Measurements from ENCODE around the gene STXBP1. TPM values are rescaled to one million over a fixed set of nuclear protein-coding genes. Genes with fewer than 3 reads are reported as not detected.
"Not testable (repeated sequence)": the region's sequence is repeated elsewhere in the genome, so short reads cannot be mapped to it uniquely, and the experiment has no call there.

STXBP1 gene
- polyA plus RNA-seq, 2 of the 4 experiments (the other 2 are of a cell fraction): 13.3 to 22.6 TPM

DNA sequence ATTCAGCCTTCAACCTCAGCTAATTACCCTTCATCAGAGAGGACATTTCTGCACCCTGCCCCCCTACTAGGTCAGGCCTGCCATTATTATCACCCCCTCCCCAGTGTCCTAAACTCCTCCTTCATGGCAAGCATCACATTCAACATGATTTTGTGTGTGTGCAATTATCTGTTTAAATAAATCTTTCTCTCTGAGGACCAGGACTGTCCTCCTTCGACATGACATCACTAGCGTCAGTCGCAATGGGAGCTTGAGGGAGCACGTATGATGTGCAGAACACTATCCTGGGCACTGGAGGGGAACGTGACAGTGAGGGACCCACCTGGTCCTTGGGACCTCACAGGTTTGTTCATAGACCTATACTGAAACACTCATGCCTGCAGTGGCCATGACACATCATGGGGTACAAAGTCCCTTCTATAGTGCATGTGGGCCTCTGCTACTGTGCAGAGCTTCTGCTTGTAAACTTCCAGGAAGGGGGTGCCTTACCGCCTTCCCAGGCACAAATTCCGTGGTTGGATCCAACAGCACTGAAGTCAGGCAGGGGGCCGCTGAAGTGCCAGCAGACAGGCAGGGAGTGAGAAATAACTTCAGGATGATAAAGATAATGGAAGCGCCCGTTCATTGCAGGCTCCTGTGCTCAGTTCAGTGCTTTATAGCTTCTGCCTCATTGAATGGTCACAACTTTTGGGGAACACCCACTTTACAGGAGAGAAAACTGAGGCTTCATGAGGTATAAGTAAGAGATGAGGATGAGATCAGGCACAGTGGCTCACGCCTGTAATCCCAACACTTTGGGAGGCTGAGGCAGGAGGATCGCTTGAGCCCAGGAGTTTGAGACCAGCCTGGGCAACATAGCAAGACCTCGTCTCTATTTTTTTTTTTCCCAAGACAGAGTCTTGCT, 36.0 kb upstream of the STXBP1 start:
- no peak for ATAC-seq
- H3K9me3 ChIP-seq: no peaks in the 10 kb centered on the region
- H3K4me3 ChIP-seq: no peak overlapping the region
- WGBS (ENCODE audit: missing lambda C conversion rate): 79% methylated on average over 13 of the region's 13 CpGs
- H3K4me1 ChIP-seq: peaks cover 94% of the 10 kb centered on the region
- FAIRE-seq: no peak
- peak overlapping the region; percentile 99 for H3K4me2 ChIP-seq
- CTCF ChIA-PET: interaction anchor here (0.9 to 32.4 kb wide), 10 partner anchors 8 to 159 kb away, joined by 3 to 821 read pairs (median 4); partner anchors contain the start of gene TOR2A
- DNase-seq (ENCODE audit: low read depth in 1 of 2, low spot score in 1 of 2): peak in 1 of 2 experiments; percentile 53
- no peak for TF ChIP-seq FOSL2 (IDR thresholded peaks at IDR 0.05)
- peak; percentile 45; the same call in 1 of the 2 replicates for TF ChIP-seq FOSL2 (CRISPR knock-in tag; IDR thresholded peaks at IDR 0.05)
- TF ChIP-seq JUN (IDR thresholded peaks at IDR 0.05): no peak
- no peak for TF ChIP-seq CHD4 (IDR thresholded peaks at IDR 0.05; ENCODE audit: borderline replicate concordance)
- TF ChIP-seq KDM1A (IDR thresholded peaks at IDR 0.05; ENCODE audit: low read depth): 0 out of 2 replicates have a peak, but pooled peaks have one; percentile 34
- POLR2A ChIA-PET: interaction anchor here (1.2 to 3.2 kb wide), 3 partner anchors 14 to 125 kb away, joined by 3 to 19 read pairs (median 4); partner anchors contain the start of gene LRSAM1
- peak overlapping the region; percentile 92 to 100 for H3K27ac ChIP-seq

DNA sequence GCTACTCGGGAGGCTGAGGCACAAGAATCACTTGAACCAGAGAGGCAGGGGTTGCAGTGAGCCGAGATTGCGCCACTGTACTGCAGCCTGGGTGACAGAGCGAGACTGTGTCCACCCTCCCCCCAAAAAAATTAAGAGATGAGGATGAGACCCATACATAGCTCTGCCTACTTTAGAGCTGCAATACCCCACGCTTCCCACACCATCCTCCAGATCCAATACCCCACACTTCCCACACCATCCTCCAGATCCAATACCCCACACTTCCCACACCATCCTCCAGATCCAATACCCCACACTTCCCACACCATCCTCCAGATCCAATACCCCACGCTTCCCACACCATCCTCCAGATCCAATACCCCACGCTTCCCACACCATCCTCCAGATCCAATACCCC, 34.9 kb upstream of the STXBP1 start:
- POLR2A ChIA-PET: interaction anchor here (1.6 to 3.2 kb wide), 2 partner anchors 11 to 16 kb away, joined by 7 to 19 read pairs; no protein-coding TSS in a partner anchor

DNA sequence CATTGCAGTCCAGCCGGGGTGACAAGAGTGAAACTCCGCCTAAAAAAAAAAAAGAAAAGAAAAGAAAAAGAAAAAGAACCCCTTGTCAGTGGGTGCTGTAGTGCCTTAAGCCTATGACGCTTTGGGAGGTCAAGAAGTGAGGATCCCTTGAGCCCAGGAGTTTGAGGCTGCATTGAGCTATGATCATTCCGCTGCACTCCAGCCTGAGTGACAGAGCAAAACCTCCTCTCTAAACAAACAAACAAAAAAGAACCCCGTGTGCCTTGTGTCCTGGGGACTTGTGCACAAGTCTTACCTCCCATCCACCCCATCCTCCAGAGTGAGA, 33.5 kb upstream of the STXBP1 start:
- Histone ChIP-seq H3K27ac (peak overlapping the region; percentile 92 to 100), H3K4me2 (peak overlapping the region; percentile 99), H3K9me3 (peaks cover 8% of the 10 kb centered on the region; the same call in 2 of the 3 replicates), H3K4me3 (peak overlapping the region; percentile 52), H3K4me1 (peaks cover 70% of the 10 kb centered on the region)
- WGBS (ENCODE audit: missing lambda C conversion rate): 24% methylated on average over 5 of the region's 5 CpGs
- TF ChIP-seq, protein P1, sequence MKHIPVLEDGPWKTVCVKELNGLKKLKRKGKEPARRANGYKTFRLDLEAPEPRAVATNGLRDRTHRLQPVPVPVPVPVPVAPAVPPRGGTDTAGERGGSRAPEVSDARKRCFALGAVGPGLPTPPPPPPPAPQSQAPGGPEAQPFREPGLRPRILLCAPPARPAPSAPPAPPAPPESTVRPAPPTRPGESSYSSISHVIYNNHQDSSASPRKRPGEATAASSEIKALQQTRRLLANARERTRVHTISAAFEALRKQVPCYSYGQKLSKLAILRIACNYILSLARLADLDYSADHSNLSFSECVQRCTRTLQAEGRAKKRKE (CRISPR knock-in tag; IDR thresholded peaks at IDR 0.05; ENCODE audit: low read depth): 0 out of 2 replicates have a peak, but pooled peaks have one; percentile 15
- no peak for TF ChIP-seq EP300 (IDR thresholded peaks at IDR 0.05)
- POLR2A ChIA-PET: interaction anchor here (0.6 to 3.2 kb wide), 11 partner anchors 9 to 297 kb away, joined by 3 to 20 read pairs (median 3); partner anchors contain the start of genes LRSAM1 and RPL12
- FAIRE-seq: no peak
- DNase-seq (ENCODE audit: low read depth in 1 of 2, low spot score in 1 of 2): no peak
- ATAC-seq: peak in 1 of 2 experiments; percentile 41; a peak in 3 of 6 replicates
- CTCF ChIA-PET: interaction anchor here (0.6 to 32.4 kb wide), 21 partner anchors 8 to 182 kb away, joined by 3 to 821 read pairs (median 4); partner anchors contain the start of genes STXBP1 and TOR2A

More for the DNA sequence above, 34.9 kb upstream of the STXBP1 start:
- H3K4me1 ChIP-seq: peaks cover 84% of the 10 kb centered on the region
- FAIRE-seq; H3K9me3 ChIP-seq; H3K4me3 ChIP-seq; DNase-seq (ENCODE audit: low read depth in 1 of 2, low spot score in 1 of 2); ATAC-seq: not testable (repeated sequence)
- peak overlapping the region; percentile 92 to 100; a peak in 5 of 6 replicates for H3K27ac ChIP-seq
- H3K4me2 ChIP-seq: peak overlapping the region; percentile 99; the same call in 2 of the 3 replicates
- 97% methylated on average over 6 of the region's 7 CpGs for WGBS (ENCODE audit: missing lambda C conversion rate)
- CTCF ChIA-PET: interaction anchor here (0.7 to 32.4 kb wide), 7 partner anchors 9 to 158 kb away, joined by 3 to 821 read pairs (median 5); partner anchors contain the start of gene TOR2A

DNA sequence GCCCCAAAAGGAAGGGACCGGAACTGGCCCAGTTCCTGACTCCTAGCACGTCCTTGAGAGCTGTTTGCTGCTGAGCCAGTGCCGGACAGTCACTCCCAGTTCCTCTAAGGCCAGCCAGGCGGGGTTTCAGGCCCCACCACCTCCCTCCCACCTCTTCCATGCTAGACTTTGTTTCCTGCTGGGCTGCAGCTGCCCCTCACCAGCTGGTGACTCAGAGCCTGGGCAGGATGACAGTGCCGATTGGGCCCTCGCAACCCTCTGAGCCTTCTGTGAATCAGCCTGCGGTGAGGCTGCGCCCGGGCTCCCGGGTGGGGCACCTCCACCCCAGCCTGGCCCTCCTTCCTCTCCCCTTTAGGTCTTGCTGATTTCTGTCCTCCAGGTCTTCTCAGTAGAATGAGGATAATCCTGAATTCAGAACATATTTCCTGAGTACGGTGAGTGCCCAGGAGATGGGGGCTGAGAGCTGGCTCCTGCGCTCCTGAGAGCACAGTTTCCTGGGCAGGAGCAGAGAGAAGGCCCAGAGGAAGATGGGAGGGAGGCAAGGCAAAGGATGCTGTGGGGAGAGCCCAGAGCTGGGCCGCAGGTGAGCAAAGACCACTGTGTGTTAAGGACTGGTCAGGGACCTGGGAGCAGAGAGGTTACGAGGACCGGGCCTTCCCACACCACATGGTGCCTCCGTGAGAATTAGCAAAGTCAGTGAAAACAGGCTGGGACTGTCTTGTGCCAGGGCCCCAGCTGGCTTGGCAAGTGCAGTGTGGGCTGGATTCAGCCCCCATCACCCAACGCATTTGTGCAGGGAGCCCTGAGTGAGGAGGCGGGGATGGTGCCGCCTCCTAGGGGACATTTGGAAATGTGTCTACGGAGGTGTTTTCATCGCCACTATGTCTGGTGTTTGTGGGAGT, 32.9 kb upstream of the STXBP1 start:
- CTCF ChIA-PET: interaction anchor here (0.6 to 32.4 kb wide), 21 partner anchors 9 to 342 kb away, joined by 3 to 821 read pairs (median 4); partner anchors contain the start of genes STXBP1 and TOR2A
- peak; percentile 87 to 93 for DNase-seq (ENCODE audit: low read depth in 1 of 2, low spot score in 1 of 2)
- WGBS (ENCODE audit: missing lambda C conversion rate): 4% methylated on average over 15 of the region's 21 CpGs
- peak; percentile 67 for FAIRE-seq
- peak overlapping the region; percentile 52 for H3K4me3 ChIP-seq
- H3K27ac ChIP-seq: peak overlapping the region; percentile 92 to 100
- H3K4me2 ChIP-seq: peak overlapping the region; percentile 99
- peaks cover 70% of the 10 kb centered on the region for H3K4me1 ChIP-seq
- POLR2A ChIA-PET: interaction anchor here (0.6 to 3.2 kb wide), 10 partner anchors 9 to 296 kb away, joined by 3 to 20 read pairs (median 3); partner anchors contain the start of genes LRSAM1 and RPL12
- ATAC-seq: peak; percentile 93
- H3K9me3 ChIP-seq: peaks cover 9% of the 10 kb centered on the region; the same call in 2 of the 3 replicates
- TF ChIP-seq MAFK (IDR thresholded peaks at IDR 0.05; ENCODE audit: partially characterized antibody) (peak; percentile 78), EHMT2 (IDR thresholded peaks at IDR 0.05; ENCODE audit: low read depth) (no peak), SMC3 (IDR thresholded peaks at IDR 0.05) (peak; percentile 49; the same call in 2 of the 3 replicates), POLR2A (IDR thresholded peaks at IDR 0.05; ENCODE audit: low read length) (peak; percentile 57; the same call in 1 of the 2 replicates), RARB (CRISPR knock-in tag; IDR thresholded peaks at IDR 0.05) (no peak), EP300 (IDR thresholded peaks at IDR 0.05) (peak in 1 of 2 experiments; percentile 44; a peak in 1 of 5 replicates), MAZ (IDR thresholded peaks at IDR 0.05; ENCODE audit: borderline replicate concordance, low read depth, low read length) (peak; percentile 95; the same call in 1 of the 2 replicates), HOXA7 (CRISPR knock-in tag; IDR thresholded peaks at IDR 0.05) (no peak), FOSL2 (IDR thresholded peaks at IDR 0.05) (peak; percentile 66), FOSL2 (CRISPR knock-in tag; IDR thresholded peaks at IDR 0.05) (peak; percentile 97), GATA3 (IDR thresholded peaks at IDR 0.05; ENCODE audit: borderline replicate concordance) (peak; percentile 71), FOXS1 (CRISPR knock-in tag; IDR thresholded peaks at IDR 0.05) (no peak), MYC (IDR thresholded peaks at IDR 0.05; ENCODE audit: borderline replicate concordance, low read length) (0 out of 2 replicates have a peak, but pooled peaks have one; percentile 8), RNF2 (IDR thresholded peaks at IDR 0.05; ENCODE audit: borderline replicate concordance, low read depth) (no peak), ZSCAN20 (CRISPR knock-in tag; IDR thresholded peaks at IDR 0.05) (no peak), TFCP2L1 (CRISPR knock-in tag; IDR thresholded peaks at IDR 0.05) (no peak), JUNB (IDR thresholded peaks at IDR 0.05) (peak; percentile 63; the same call in 1 of the 2 replicates), FOSB (CRISPR knock-in tag; IDR thresholded peaks at IDR 0.05) (no peak)
- TF ChIP-seq, protein P2, sequence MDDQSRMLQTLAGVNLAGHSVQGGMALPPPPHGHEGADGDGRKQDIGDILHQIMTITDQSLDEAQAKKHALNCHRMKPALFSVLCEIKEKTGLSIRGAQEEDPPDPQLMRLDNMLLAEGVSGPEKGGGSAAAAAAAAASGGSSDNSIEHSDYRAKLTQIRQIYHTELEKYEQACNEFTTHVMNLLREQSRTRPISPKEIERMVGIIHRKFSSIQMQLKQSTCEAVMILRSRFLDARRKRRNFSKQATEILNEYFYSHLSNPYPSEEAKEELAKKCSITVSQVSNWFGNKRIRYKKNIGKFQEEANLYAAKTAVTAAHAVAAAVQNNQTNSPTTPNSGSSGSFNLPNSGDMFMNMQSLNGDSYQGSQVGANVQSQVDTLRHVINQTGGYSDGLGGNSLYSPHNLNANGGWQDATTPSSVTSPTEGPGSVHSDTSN (IDR thresholded peaks at IDR 0.05): peak; percentile 78; the same call in 1 of the 2 replicates
- TF ChIP-seq, protein P3, sequence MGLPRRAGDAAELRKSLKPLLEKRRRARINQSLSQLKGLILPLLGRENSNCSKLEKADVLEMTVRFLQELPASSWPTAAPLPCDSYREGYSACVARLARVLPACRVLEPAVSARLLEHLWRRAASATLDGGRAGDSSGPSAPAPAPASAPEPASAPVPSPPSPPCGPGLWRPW (IDR thresholded peaks at IDR 0.05): no peak
